Activated naive CD8-positive, alpha-beta T cell (primary cell): ENCODE measurements around the gene ZMIZ1.

Experiments
- H3K27ac Mint-ChIP-seq: one replicate; pipeline ENCODE4 v1.8.0; 2021; ENCODE audit warnings: mixed read lengths
- H3K27me3 Mint-ChIP-seq: one replicate; pipeline ENCODE4 v1.8.0; 2021; ENCODE audit warnings: mixed read lengths
- H3K36me3 Mint-ChIP-seq: one replicate; pipeline ENCODE4 v1.8.0; 2021; ENCODE audit warnings: mixed read lengths
- H3K4me1 Mint-ChIP-seq: one replicate; pipeline ENCODE4 v1.8.0; 2021; ENCODE audit warnings: low read depth, mixed read lengths
- H3K4me3 Mint-ChIP-seq: one replicate; pipeline ENCODE4 v1.8.0; 2021; ENCODE audit warnings: mild to moderate bottlenecking, mixed read lengths
- H3K9me3 Mint-ChIP-seq: one replicate; pipeline ENCODE4 v1.8.0; 2021; ENCODE audit warnings: low read depth, mixed read lengths

The ZMIZ1 gene

GRCh38 chr10:79344502-79345195, 275.9 kb downstream of the ZMIZ1 start:
- Mint-ChIP-seq H3K4me3 (no peak overlapping the region), H3K36me3 (no peaks in the 10 kb centered on the region), H3K9me3 (no peaks in the 10 kb centered on the region), H3K4me1 (peaks cover 18% of the 10 kb centered on the region), H3K27me3 (no peaks in the 10 kb centered on the region), H3K27ac (no peak overlapping the region)

GRCh38 chr10:79345241-79346011, 276.7 kb downstream of the ZMIZ1 start:
- no peaks in the 10 kb centered on the region for H3K27me3 Mint-ChIP-seq
- H3K27ac Mint-ChIP-seq, result no peak overlapping the region
- H3K9me3 Mint-ChIP-seq, result no peaks in the 10 kb centered on the region
- peaks cover 23% of the 10 kb centered on the region for H3K4me1 Mint-ChIP-seq
- H3K4me3 Mint-ChIP-seq, result no peak overlapping the region
- no peaks in the 10 kb centered on the region for H3K36me3 Mint-ChIP-seq

- Mint-ChIP-seq H3K27me3 (no peaks in the 10 kb centered on the region), H3K27ac (peak overlapping the region; percentile 46), H3K4me1 (peaks cover 23% of the 10 kb centered on the region), H3K4me3 (no peak overlapping the region), H3K36me3 (no peaks in the 10 kb centered on the region), H3K9me3 (no peaks in the 10 kb centered on the region)
Observed at GRCh38 chr10:79346012-79346340, 277.2 kb downstream of the ZMIZ1 start.

GRCh38 chr10:79346388-79347225, 277.8 kb downstream of the ZMIZ1 start:
- Mint-ChIP-seq H3K4me3 (peak overlapping the region; percentile 63), H3K4me1 (peaks cover 23% of the 10 kb centered on the region), H3K9me3 (no peaks in the 10 kb centered on the region), H3K27me3 (no peaks in the 10 kb centered on the region), H3K36me3 (no peaks in the 10 kb centered on the region), H3K27ac (peak overlapping the region; percentile 46)

GRCh38 chr10:79347226-79347893, 278.6 kb downstream of the ZMIZ1 start, which contains the start of gene PPIF:
Gene PPIF, plus strand, starts transcription at chr10:79347469. Its CDS starts 80 bp downstream, at chr10:79347549.
- H3K4me1 Mint-ChIP-seq, result peaks cover 25% of the 10 kb centered on the region
- H3K27ac Mint-ChIP-seq, result peak within 1 kb of the TSS; percentile 90
- no peaks in the 10 kb centered on the region for H3K27me3 Mint-ChIP-seq
- no peaks in the 10 kb centered on the region for H3K9me3 Mint-ChIP-seq
- peak within 1 kb of the TSS; percentile 89 for H3K4me3 Mint-ChIP-seq
- peaks cover 2% of the 10 kb centered on the region for H3K36me3 Mint-ChIP-seq

- Mint-ChIP-seq H3K4me1 (peaks cover 25% of the 10 kb centered on the region), H3K9me3 (no peaks in the 10 kb centered on the region), H3K36me3 (peaks cover 5% of the 10 kb centered on the region), H3K27ac (peak overlapping the region; percentile 90), H3K4me3 (peak overlapping the region; percentile 89), H3K27me3 (no peaks in the 10 kb centered on the region)
Observed at GRCh38 chr10:79347894-79348639, 279.3 kb downstream of the ZMIZ1 start.

- Mint-ChIP-seq H3K27ac (peak overlapping the region; percentile 90), H3K27me3 (no peaks in the 10 kb centered on the region), H3K36me3 (peaks cover 10% of the 10 kb centered on the region), H3K4me1 (peaks cover 29% of the 10 kb centered on the region), H3K4me3 (peak overlapping the region; percentile 89), H3K9me3 (no peaks in the 10 kb centered on the region)
Observed at GRCh38 chr10:79348640-79348988, 279.8 kb downstream of the ZMIZ1 start.

- H3K27ac Mint-ChIP-seq, result peak overlapping the region; percentile 90
- peaks cover 31% of the 10 kb centered on the region for H3K4me1 Mint-ChIP-seq
- peak overlapping the region; percentile 89 for H3K4me3 Mint-ChIP-seq
- H3K9me3 Mint-ChIP-seq, result no peaks in the 10 kb centered on the region
- H3K27me3 Mint-ChIP-seq, result no peaks in the 10 kb centered on the region
- peaks cover 13% of the 10 kb centered on the region for H3K36me3 Mint-ChIP-seq
Observed at GRCh38 chr10:79349072-79349491, 280.3 kb downstream of the ZMIZ1 start.

GRCh38 chr10:79349766-79350406, 281.1 kb downstream of the ZMIZ1 start:
- Mint-ChIP-seq H3K27ac (peak overlapping the region; percentile 34), H3K9me3 (no peaks in the 10 kb centered on the region), H3K4me1 (peaks cover 32% of the 10 kb centered on the region), H3K4me3 (peak overlapping the region; percentile 89), H3K36me3 (peaks cover 19% of the 10 kb centered on the region), H3K27me3 (no peaks in the 10 kb centered on the region)

- Mint-ChIP-seq H3K27ac (peak overlapping the region; percentile 16), H3K36me3 (peaks cover 21% of the 10 kb centered on the region), H3K4me1 (peaks cover 32% of the 10 kb centered on the region), H3K9me3 (no peaks in the 10 kb centered on the region), H3K27me3 (no peaks in the 10 kb centered on the region), H3K4me3 (peak overlapping the region; percentile 89)
Observed at GRCh38 chr10:79350407-79351154, 281.8 kb downstream of the ZMIZ1 start.

GRCh38 chr10:79351332-79351731, 282.6 kb downstream of the ZMIZ1 start:
- Mint-ChIP-seq H3K4me3 (no peak overlapping the region), H3K9me3 (no peaks in the 10 kb centered on the region), H3K36me3 (peaks cover 23% of the 10 kb centered on the region), H3K4me1 (peaks cover 29% of the 10 kb centered on the region), H3K27me3 (no peaks in the 10 kb centered on the region), H3K27ac (no peak overlapping the region)

GRCh38 chr10:79352035-79352877, 283.5 kb downstream of the ZMIZ1 start:
- peak overlapping the region; percentile 58 for H3K27ac Mint-ChIP-seq
- H3K9me3 Mint-ChIP-seq, result no peaks in the 10 kb centered on the region
- H3K4me1 Mint-ChIP-seq, result peaks cover 26% of the 10 kb centered on the region
- no peak overlapping the region for H3K4me3 Mint-ChIP-seq
- peaks cover 23% of the 10 kb centered on the region for H3K36me3 Mint-ChIP-seq
- no peaks in the 10 kb centered on the region for H3K27me3 Mint-ChIP-seq
